ENCODE results near the gene MDFI. TPM values are rescaled to one million over a fixed set of nuclear protein-coding genes. Genes with fewer than 3 reads are reported as not detected.

The MDFI gene
- total RNA-seq, 1 donor from 2014 or later: 7.9 TPM

DNA sequence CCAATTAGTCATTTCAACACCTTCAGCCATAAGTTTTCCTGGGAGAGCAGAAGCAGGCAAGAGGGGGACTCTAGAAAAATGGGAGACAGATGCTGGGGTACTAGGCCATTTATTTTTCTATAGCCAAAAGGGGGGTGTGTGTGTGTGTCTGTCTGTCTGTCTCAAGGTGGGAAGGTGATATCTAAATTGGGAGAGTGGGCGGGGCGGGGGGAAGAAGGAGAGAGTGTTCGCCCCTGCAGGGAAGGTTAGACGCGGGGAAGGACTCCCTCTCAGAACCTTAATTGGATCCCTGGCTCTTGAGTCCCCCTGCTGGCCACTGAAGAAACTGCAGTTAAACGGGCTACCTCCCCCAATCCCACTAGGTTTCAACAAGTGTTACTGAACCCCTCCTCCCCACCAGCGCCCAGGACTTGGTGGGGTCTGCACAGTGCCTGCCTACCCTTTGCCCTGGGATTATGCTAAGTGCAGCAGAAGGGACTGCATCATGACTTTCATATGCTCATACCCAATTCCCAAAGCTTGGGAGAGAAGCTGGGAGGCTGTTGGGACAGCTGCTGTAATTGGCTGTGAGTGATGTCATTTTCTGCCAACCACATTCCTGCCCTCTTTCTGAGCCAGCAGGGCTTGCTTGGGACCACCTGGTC is 46.3 kb upstream of the MDFI start:
- TF ChIP-seq, protein P1, sequence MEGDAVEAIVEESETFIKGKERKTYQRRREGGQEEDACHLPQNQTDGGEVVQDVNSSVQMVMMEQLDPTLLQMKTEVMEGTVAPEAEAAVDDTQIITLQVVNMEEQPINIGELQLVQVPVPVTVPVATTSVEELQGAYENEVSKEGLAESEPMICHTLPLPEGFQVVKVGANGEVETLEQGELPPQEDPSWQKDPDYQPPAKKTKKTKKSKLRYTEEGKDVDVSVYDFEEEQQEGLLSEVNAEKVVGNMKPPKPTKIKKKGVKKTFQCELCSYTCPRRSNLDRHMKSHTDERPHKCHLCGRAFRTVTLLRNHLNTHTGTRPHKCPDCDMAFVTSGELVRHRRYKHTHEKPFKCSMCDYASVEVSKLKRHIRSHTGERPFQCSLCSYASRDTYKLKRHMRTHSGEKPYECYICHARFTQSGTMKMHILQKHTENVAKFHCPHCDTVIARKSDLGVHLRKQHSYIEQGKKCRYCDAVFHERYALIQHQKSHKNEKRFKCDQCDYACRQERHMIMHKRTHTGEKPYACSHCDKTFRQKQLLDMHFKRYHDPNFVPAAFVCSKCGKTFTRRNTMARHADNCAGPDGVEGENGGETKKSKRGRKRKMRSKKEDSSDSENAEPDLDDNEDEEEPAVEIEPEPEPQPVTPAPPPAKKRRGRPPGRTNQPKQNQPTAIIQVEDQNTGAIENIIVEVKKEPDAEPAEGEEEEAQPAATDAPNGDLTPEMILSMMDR (IDR thresholded peaks at IDR 0.05; ENCODE audit: partially characterized antibody, unreplicated experiment): peak; percentile 96
- H3K27ac Mint-ChIP-seq (ENCODE audit: unreplicated experiment): peak overlapping the region; percentile 43
- H3K36me3 Mint-ChIP-seq (ENCODE audit: unreplicated experiment): peaks cover 5% of the 10 kb centered on the region
- peak; percentile 87 for DNase-seq
- peaks cover 11% of the 10 kb centered on the region for H3K9me3 Mint-ChIP-seq (ENCODE audit: unreplicated experiment)
- H3K27me3 Mint-ChIP-seq (ENCODE audit: unreplicated experiment): peaks cover 11% of the 10 kb centered on the region
- peaks cover 30% of the 10 kb centered on the region for H3K4me1 Mint-ChIP-seq (ENCODE audit: low read depth, unreplicated experiment)
- no peak overlapping the region for H3K4me3 Mint-ChIP-seq (ENCODE audit: unreplicated experiment)

DNA sequence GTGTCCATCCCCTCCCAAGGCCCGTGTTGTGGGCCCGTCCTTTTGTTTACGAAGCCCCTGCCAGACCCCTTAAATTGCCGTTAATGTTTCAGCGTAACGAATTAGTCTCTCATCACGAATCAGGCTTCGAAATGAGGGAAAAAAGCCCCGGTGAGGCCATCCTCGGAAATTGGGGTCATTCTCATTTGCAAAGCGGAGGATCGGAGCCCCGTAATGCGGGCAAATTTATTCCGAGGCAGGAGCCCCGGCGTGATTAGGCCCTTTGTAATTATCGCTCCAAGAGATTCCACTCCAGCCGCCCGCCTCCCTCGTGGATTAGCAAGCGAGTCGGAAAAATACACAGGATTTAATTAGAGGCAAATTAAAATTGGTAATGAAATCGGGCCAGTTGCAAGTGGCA is 44.9 kb upstream of the MDFI start:
- H3K4me1 Mint-ChIP-seq (ENCODE audit: low read depth, unreplicated experiment): peaks cover 22% of the 10 kb centered on the region
- peak; percentile 49 for DNase-seq
- H3K4me3 Mint-ChIP-seq (ENCODE audit: unreplicated experiment): no peak overlapping the region
- H3K27me3 Mint-ChIP-seq (ENCODE audit: unreplicated experiment): peaks cover 9% of the 10 kb centered on the region
- H3K36me3 Mint-ChIP-seq (ENCODE audit: unreplicated experiment): peaks cover 5% of the 10 kb centered on the region
- TF ChIP-seq, protein P1 (IDR thresholded peaks at IDR 0.05; ENCODE audit: partially characterized antibody, unreplicated experiment): no peak
- peaks cover 8% of the 10 kb centered on the region for H3K9me3 Mint-ChIP-seq (ENCODE audit: unreplicated experiment)
- peak overlapping the region; percentile 26 for H3K27ac Mint-ChIP-seq (ENCODE audit: unreplicated experiment)

DNA sequence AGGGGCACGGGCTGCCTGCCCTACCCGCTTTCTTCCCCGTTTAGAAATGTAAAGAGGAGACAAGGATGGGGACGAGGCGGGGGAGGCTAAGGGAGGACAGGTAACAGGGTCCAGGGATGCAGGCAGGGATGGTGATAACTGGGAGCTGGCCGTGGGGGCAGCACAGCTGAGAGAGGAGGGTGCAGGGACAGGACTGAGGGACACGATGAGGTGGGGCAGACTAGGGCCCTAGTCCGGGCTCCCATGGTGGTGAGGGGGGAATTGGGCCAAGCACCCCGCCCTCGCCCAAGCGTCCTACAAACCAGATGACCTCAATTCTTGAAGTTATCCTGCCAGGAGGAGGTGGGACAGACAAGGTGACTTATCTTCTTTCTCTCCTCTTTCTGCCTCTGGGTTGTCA is 44.4 kb upstream of the MDFI start:
- H3K9me3 Mint-ChIP-seq (ENCODE audit: unreplicated experiment): peaks cover 4% of the 10 kb centered on the region
- TF ChIP-seq, protein P1 (IDR thresholded peaks at IDR 0.05; ENCODE audit: partially characterized antibody, unreplicated experiment): no peak

DNA sequence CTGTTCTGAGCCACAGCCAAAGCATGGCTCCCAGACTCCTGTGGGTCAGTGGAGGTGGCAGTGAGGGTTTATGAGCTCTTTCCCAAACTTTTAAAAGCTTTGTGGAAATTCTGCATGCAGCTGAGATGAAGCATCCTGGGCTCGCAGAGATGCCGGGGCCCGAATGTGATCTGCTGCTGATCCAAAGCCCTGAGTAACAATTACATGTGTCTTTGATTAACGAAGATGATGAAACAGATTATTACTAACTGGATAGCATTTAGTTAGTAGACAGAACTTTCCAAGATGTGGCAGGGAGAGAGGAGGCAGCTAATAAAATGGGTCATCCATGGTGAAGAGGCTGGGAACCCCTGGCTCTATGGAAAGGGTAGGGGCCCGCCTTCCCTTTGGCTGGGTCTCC is 43.9 kb upstream of the MDFI start:
- Mint-ChIP-seq H3K27ac (ENCODE audit: unreplicated experiment) (no peak overlapping the region), H3K4me1 (ENCODE audit: low read depth, unreplicated experiment) (peaks cover 18% of the 10 kb centered on the region), H3K4me3 (ENCODE audit: unreplicated experiment) (no peak overlapping the region), H3K36me3 (ENCODE audit: unreplicated experiment) (peaks cover 5% of the 10 kb centered on the region), H3K9me3 (ENCODE audit: unreplicated experiment) (peaks cover 4% of the 10 kb centered on the region), H3K27me3 (ENCODE audit: unreplicated experiment) (peaks cover 7% of the 10 kb centered on the region)
- TF ChIP-seq, protein P1 (IDR thresholded peaks at IDR 0.05; ENCODE audit: partially characterized antibody, unreplicated experiment): no peak
- no peak for DNase-seq

More for the DNA sequence above, 44.4 kb upstream of the MDFI start:
- no peak for DNase-seq
- Mint-ChIP-seq H3K4me1 (ENCODE audit: low read depth, unreplicated experiment) (peaks cover 18% of the 10 kb centered on the region), H3K27ac (ENCODE audit: unreplicated experiment) (peak overlapping the region; percentile 17), H3K4me3 (ENCODE audit: unreplicated experiment) (no peak overlapping the region), H3K27me3 (ENCODE audit: unreplicated experiment) (peaks cover 7% of the 10 kb centered on the region), H3K36me3 (ENCODE audit: unreplicated experiment) (peaks cover 5% of the 10 kb centered on the region)

DNA sequence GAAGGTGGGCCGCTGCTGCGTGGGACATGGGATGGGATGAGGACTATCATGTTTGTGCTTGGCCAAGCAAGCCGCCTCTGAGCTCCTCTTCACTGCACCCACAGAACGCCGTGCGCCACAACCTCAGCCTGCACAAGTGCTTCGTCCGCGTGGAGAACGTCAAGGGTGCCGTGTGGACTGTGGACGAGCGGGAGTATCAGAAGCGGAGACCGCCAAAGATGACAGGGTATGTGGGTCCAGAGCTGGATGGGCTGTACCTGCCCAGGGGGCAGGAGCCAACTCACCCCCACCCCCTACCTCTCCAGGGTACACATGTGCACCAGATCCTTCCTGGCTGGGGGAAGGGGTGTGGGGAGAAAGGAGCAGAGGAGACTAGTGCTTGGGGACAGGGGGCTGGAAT is 43.5 kb upstream of the MDFI start:
- no peak overlapping the region for H3K27ac Mint-ChIP-seq (ENCODE audit: unreplicated experiment)
- TF ChIP-seq, protein P1 (IDR thresholded peaks at IDR 0.05; ENCODE audit: partially characterized antibody, unreplicated experiment): no peak
- H3K36me3 Mint-ChIP-seq (ENCODE audit: unreplicated experiment): peaks cover 5% of the 10 kb centered on the region
- peaks cover 18% of the 10 kb centered on the region for H3K4me1 Mint-ChIP-seq (ENCODE audit: low read depth, unreplicated experiment)
- DNase-seq: no peak
- no peak overlapping the region for H3K4me3 Mint-ChIP-seq (ENCODE audit: unreplicated experiment)
- H3K27me3 Mint-ChIP-seq (ENCODE audit: unreplicated experiment): peaks cover 7% of the 10 kb centered on the region
- H3K9me3 Mint-ChIP-seq (ENCODE audit: unreplicated experiment): peaks cover 4% of the 10 kb centered on the region
